ENCODE measurements around the gene SH3RF3. TPM values are rescaled to one million over a fixed set of nuclear protein-coding genes. Genes with fewer than 3 reads are reported as not detected.
A peak's percentile ranks its signal among the peaks of the same experiment; 100 is the strongest.

SH3RF3 gene
- total RNA-seq, 1 donor from 2014 or later: 6.4 TPM

GRCh38 chr2:109382226-109382895 lies 253.4 kb downstream of the SH3RF3 start:
- intact Hi-C loops (cut with DNase I): no loop called here
- peak; percentile 12 for DNase-seq (ENCODE audit: low spot score)
- ATAC-seq: no peak

- DNase-seq (ENCODE audit: low spot score): peak; percentile 68
- ATAC-seq: peak; percentile 69
- intact Hi-C loops (cut with DNase I): no loop called here
Measured at GRCh38 chr2:109382951-109383350, 253.9 kb downstream of the SH3RF3 start.

GRCh38 chr2:109383505-109384307 lies 254.7 kb downstream of the SH3RF3 start:
- DNase-seq (ENCODE audit: low spot score) (peak; percentile 37), ATAC-seq (no peak)
- intact Hi-C loops (cut with DNase I): no loop called here

GRCh38 chr2:109384308-109385271 lies 255.6 kb downstream of the SH3RF3 start:
- intact Hi-C loops (cut with DNase I): no loop called here

GRCh38 chr2:109385506-109385905 lies 256.5 kb downstream of the SH3RF3 start:
- intact Hi-C loops (cut with DNase I): no loop called here
- ATAC-seq: no peak
- DNase-seq (ENCODE audit: low spot score): peak; percentile 35

More at GRCh38 chr2:109384308-109385271, 255.6 kb downstream of the SH3RF3 start:
- no peak for ATAC-seq
- peak; percentile 49 for DNase-seq (ENCODE audit: low spot score)

GRCh38 chr2:109386004-109386695 lies 257.1 kb downstream of the SH3RF3 start:
- DNase-seq (ENCODE audit: low spot score): peak; percentile 30

GRCh38 chr2:109387221-109387735 lies 258.3 kb downstream of the SH3RF3 start:
- DNase-seq (ENCODE audit: low spot score) (no peak), ATAC-seq (no peak)
- intact Hi-C loops (cut with DNase I): no loop called here

More at GRCh38 chr2:109386004-109386695, 257.1 kb downstream of the SH3RF3 start:
- ATAC-seq: no peak
- intact Hi-C loops (cut with DNase I): no loop called here

- intact Hi-C loops (cut with DNase I): no loop called here
- ATAC-seq (no peak), DNase-seq (ENCODE audit: low spot score) (no peak)
Measured at GRCh38 chr2:109387778-109388469, 258.9 kb downstream of the SH3RF3 start.

GRCh38 chr2:109391243-109391642 lies 262.2 kb downstream of the SH3RF3 start:
- intact Hi-C loops (cut with DNase I): loop anchor here (5.0 kb wide), 1 partner anchor 1511 kb away; no protein-coding TSS in a partner anchor
- no peak for ATAC-seq
- DNase-seq (ENCODE audit: low spot score): no peak

- DNase-seq (ENCODE audit: low spot score) (no peak), ATAC-seq (no peak)
- intact Hi-C loops (cut with DNase I): loop anchor here (5.0 kb wide), 1 partner anchor 1510 kb away; no protein-coding TSS in a partner anchor
Measured at GRCh38 chr2:109392140-109392539, 263.1 kb downstream of the SH3RF3 start.

GRCh38 chr2:109392816-109393661 lies 264.0 kb downstream of the SH3RF3 start:
- intact Hi-C loops (cut with DNase I): loop anchor here (5.0 kb wide), 1 partner anchor 1509 kb away; no protein-coding TSS in a partner anchor
- no peak for DNase-seq (ENCODE audit: low spot score)
- ATAC-seq: no peak

GRCh38 chr2:109393662-109393972 lies 264.6 kb downstream of the SH3RF3 start:
- no peak for DNase-seq (ENCODE audit: low spot score)
- intact Hi-C loops (cut with DNase I): loop anchor here (5.0 kb wide), 1 partner anchor 1509 kb away; no protein-coding TSS in a partner anchor
- no peak for ATAC-seq

GRCh38 chr2:109395494-109396201 lies 266.6 kb downstream of the SH3RF3 start:
- ATAC-seq (no peak), DNase-seq (ENCODE audit: low spot score) (no peak)
- intact Hi-C loops (cut with DNase I): no loop called here

- intact Hi-C loops (cut with DNase I): no loop called here
- DNase-seq (ENCODE audit: low spot score): no peak
- ATAC-seq: peak; percentile 24
Measured at GRCh38 chr2:109396202-109397180, 267.5 kb downstream of the SH3RF3 start.

GRCh38 chr2:109397893-109398292 lies 268.9 kb downstream of the SH3RF3 start:
- ATAC-seq (no peak), DNase-seq (ENCODE audit: low spot score) (no peak)
- intact Hi-C loops (cut with DNase I): no loop called here

Measured in sciatic nerve (tissue), 2 donors.